NCI-H1417 (cell line): ENCODE data around the gene KCNH2.
A peak's percentile ranks its signal among the peaks of the same experiment; 100 is the strongest.
"Not testable (repeated sequence)": the region's sequence is repeated elsewhere in the genome, so short reads cannot be mapped to it uniquely, and the experiment has no call there.

Experiments
- DNase-seq, 3 experiments: peaks; one replicate each; lab custom pipeline; 2025; lab: John Stamatoyannopoulos, UW

The KCNH2 gene

DNA sequence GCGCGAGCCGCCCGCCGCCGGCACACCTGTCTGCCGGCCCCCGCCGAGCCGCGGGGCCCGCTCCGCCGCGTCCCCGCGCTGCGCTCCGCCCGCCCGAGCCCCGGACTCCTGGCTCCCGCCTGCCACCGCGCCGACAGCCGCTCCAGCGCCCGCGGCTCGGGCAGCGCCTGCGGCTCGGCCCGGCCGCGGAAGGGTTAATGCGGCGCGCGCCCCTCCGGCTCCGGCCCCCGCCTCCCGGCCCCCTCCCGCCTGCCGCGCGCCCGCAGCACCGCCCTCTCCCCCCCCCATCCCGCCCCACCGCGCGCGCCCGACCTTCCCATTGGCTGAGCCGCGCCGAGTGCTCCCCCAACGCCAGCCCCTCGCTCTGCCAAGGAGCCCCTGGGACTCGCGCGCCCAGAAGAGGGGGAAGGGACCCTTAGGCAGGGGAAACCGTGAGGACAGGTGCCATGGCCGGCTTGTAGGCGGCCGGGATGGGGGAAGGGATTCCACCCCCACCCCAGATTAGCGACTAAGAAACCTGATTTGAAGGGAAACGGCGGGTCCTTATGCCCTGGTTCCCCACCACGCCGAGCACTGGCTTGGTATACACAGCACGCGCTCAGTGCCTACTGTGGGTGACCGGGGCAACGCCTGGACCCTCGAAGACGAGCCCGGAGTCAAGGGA is at the start of gene KCNH2:
Gene KCNH2, minus strand, starts transcription at position 196 of the 664 bp plus-strand sequence. CDS start 408 bp downstream, outside the sequence.
- peak; percentile 92 to 97 (median 95) for DNase-seq

DNA sequence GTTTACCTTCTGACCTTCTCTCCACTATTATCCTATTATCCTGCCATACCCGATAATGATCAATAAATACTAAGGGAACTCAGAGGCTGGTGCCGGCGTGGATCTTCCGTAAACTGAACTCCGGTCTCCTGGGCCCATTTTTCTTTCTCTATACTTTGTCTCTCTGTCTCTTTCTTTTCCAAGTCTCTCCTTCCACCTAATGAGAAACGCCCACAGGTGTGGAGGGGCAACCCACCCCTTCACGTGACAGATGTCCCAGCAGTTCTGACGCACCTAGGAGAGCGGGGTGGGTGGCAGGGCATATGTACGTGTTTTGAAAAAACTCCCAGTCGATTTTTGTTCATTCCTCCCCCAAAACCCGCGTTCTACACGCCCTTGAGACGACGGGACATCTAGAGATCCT is 49.6 kb upstream of the KCNH2 start:
- DNase-seq: not testable (repeated sequence)

DNA sequence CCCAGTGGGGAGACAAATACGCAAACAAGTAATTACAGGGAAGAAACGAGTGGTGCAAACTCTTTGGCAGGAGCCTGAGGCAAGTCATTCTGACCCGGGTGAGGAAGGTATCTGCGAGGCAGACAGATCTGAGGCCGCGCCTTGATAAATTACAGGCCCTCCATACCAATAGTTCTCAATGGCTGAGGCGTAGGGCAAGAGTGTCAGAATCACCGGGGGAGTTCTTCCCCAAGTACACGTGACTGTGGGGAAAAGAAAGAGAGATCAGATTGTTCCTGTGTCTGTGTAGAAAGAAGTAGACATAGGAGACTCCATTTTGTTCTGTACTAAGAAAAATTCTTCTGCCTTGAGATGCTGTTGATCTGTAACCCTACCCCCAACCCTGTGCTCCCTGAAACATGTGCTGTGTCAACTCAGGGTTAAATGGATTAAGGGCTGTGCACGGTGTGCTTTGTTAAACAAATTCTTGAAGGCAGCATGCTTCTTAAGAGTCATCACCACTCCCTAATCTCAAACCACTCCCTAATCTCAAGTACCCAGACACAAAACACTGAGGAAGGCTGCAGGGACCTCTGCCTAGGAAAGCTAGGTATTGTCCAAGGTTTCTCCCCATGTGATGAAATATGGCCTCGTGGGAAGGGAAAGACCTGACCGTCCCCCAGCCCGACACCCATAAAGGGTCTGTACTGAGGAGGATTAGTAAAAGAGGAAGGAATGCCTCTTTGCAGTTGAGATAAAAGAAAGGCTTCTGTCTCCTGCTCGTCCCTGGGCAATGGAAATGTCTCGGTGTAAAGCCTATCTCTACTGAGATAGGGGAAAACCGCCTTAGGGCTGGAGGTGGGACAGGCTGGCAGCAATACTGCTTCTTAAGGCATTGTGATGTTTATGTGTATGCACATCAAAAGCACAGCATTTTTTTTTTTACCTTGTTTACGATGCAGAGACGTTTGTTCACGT is 48.9 kb upstream of the KCNH2 start:
- DNase-seq: peak in 1 of 3 experiments; percentile 15

GRCh38 chr7:151025924-151026671 is 48.0 kb upstream of the KCNH2 start:
- no peak for DNase-seq

DNA sequence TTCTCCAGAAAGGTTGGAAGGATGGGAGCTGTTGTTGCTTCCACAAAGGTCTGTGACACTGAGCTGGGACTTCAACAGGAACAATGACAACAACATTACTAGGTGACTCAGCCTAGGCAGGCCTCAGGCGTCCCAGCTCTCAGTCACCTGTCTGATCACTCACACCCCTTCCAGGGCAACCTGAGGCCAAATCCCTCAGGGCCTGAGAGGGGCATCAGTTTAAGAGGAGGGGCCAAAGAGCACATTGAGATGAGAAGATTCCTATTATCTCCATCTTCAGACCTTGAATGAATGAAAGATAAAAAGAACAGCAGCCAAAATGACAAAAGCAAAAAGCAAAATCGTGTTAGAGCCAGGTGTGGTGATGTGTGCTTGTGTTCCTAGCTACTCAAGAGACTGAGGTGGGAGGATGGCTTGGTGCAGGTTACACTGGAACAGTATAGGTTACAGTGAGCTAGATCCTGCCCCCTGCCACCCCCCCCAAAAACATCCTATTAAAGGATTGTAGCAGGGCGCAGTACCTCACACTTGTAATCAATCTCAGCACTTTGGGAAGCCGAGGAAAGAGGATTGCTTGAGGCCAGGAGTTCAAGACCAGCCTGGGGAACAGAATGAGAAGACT is 46.4 kb upstream of the KCNH2 start, which contains the start of gene ATG9B:
Gene ATG9B, minus strand, starts transcription at position 60 of the 622 bp plus-strand sequence. CDS start 71 bp downstream, outside the sequence.
- DNase-seq: no peak

GRCh38 chr7:151023232-151023631 is 45.1 kb upstream of the KCNH2 start:
- DNase-seq: no peak

DNA sequence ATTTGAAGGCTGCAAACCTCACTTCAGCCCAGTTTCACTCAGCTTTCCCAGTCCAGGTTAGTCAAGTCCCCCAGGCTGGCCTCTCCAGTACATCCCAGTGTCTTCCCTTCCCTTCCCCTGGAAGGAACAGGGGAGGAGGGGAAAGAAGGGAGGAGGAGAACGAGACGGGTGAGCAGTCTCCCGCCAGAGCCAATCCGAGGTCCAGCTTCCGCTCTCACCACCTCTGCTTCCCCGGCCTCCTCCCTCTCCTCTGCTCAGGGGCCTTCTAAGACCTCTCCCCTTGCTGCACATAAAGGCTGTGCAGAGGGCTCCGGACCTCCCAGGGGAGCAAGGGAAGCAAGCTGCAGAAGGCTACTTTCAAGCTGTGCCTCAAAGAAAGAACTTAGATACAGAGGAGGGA is 42.1 kb upstream of the KCNH2 start:
- DNase-seq: no peak

- DNase-seq: no peak
These were observed 41.0 kb upstream of the KCNH2 start for GRCh38 chr7:151019130-151019447.

DNA sequence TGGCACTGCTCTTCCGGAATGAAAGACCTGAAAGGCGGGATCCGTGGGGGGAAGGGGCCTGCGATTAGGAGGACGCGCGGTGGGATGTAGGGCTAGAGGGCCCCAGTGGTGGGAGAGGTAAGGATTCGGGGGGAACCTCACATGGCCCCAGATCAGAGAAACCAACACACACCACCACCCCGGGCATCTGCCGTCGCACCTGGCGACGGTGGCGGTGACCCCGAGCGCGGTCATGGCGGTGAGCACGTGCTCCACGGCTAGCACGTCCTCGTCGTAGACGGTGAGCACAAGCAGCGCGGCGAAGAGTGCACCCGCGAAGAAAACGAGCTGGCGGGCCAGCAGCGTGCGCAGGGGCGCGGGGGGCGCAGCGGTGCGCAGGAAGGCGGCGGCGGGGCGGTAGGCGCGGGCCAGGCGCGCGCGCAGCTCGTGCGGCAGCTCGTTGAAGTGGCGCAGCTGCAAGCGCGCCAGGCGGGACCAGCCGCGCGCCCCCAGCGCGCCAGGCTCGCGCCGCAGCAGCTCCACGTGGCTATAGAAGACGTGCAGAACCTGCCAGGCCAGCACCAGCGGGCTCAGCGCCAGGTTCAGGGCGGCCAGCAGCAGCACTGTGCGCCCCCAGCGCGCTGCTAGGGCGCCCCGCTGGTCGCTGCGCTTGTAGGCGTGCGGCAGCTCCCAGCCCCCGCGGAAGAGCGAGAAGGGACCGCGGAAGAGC is 40.5 kb upstream of the KCNH2 start:
- DNase-seq: peak in 2 of 3 experiments; percentile 95

GRCh38 chr7:151017953-151018420 is 39.9 kb upstream of the KCNH2 start:
- peak in 2 of 3 experiments; percentile 20 to 94 for DNase-seq

DNA sequence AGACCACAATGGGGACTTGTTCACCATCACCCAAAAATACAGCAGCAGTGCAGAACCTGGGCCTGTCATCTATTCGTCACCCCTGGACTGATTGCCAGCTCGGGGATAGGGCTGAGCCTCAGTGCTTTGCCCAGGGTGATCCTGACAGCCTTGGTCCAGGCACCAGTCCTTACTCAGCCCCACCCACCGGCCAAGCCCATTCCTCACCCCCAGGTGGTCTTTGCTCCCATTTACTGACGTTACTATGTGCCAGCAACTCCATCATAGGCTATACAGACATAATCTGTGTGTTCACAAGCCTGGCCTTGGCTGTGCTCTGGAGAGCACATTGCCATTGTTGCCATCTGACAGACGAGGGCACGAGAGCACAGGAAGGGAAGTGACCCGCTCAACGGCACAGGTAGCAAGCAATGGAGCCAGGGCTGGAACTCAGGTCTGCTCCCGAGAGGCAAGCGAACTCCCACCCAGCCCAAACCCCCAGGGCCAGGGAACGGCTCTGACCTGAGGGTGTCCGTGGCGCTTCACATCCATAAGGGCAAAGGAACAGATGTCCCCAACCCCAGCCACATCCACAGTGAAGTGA is 39.3 kb upstream of the KCNH2 start:
- peak in 2 of 3 experiments; percentile 59 to 72 for DNase-seq

- DNase-seq: no peak
These were observed 38.8 kb upstream of the KCNH2 start for GRCh38 chr7:151016942-151017341.

- DNase-seq: no peak
These were observed 38.4 kb upstream of the KCNH2 start for GRCh38 chr7:151016505-151016904.

DNA sequence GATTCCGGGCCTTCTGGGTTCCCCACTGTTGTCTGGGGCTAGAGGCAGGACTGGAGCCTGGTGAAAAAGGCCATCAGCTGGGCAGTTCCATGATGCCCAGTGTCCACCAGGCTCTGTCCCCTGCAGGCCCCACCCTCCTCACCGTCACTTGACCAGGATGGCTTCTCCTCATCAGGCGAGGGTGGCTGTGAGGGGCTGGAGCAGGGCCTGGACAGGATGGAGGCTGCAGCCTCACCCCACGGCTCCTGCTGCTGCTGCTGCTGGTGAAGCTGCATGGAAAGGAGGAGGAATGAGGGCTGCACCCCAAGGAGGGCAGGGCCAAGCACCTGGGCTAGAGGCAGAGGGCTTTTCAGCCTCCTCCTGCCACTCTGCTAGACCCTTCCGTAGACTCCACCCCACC is 37.8 kb upstream of the KCNH2 start:
- DNase-seq: no peak

DNA sequence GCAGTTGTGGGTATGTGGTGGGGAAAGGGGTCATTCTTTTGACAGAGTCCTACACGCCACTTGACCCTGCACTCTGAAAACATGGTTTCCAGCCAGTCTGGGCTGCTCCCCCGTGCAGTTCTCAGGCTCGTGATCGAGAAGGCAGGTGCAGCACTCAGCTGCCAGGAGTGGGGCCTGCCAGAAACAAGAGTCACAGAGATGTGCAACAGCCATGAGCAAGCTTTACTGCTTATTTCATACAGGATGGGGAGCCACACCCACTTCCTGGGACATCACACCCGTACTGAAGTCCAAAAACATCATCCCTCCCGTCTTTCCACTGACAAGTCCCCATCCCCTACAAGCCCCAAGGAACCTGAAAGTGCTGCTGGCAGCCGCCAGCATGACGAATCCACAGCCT is 36.8 kb upstream of the KCNH2 start:
- no peak for DNase-seq

- peak in 2 of 3 experiments; percentile 93 to 97 for DNase-seq
These were observed 35.8 kb upstream of the KCNH2 start for GRCh38 chr7:151013733-151014497.

DNA sequence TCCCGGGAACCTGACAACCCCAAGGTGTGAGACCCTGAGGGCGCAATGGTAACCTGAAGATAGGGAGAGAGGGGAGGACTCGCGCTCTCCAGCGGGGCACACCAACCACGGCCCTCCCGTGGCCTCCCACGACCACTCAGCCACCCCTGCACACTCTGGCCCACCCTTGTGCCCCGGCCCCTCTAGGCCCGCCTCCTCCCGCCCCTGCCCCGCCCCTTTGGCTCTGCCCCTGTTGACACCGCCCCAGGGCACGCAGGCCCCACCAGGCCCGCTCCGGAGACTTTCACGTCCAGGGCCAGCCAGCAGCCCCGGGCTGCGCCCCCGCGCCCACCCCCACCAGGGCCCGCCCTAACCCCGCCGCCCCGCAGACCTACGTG is 35.2 kb upstream of the KCNH2 start:
- DNase-seq: peak in 1 of 3 experiments; percentile 88

GRCh38 chr7:151012911-151013347 is 34.8 kb upstream of the KCNH2 start:
- DNase-seq: peak; percentile 17 to 82 (median 71)

DNA sequence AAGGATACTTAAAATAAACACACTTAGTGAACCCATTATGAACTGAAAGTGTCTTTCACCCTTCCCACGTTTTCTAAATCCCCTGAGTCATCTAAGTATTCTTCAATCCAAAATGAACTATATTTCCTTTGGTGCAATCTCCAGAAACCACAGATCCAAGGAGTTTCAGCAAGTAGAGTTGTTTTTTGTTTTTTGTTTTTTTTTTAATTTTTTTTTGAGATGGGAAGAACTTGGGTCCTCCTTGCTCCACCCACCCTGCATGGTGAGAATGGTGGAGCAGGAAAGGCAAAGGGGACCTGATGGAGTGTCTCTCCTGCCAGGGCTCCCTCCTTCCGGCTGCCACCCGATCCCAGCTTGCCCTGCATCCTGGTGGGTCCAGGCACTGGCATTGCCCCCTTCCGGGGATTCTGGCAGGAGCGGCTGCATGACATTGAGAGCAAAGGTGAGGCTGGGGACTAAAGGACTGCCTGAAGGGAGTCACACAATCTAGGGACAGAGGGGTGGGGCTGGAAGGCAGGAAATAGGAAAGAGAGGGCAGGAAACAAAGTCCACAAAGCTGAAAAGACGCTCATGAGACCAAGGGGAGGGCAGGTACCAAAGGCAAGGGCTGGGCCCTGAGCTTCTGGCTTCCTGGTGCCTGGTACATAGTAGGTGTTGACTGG is 34.0 kb upstream of the KCNH2 start:
- no peak for DNase-seq
